Stomach (tissue), 9 donors: ENCODE measurements around the gene HIPK1. TPM values are rescaled to one million over a fixed set of nuclear protein-coding genes. Genes with fewer than 3 reads are reported as not detected.

Source experiments
- DNase-seq, 2 donors: peaks; one replicate each; pipeline versions ENCODE4 v3.0.0 to v3.0.0-alpha.2; 2013 to 2019
- H3K27ac ChIP-seq, 5 donors: fragments of 200-600 bp in 4 of 5; sonication (generic) in 4 of 5; one replicate each; pipeline ENCODE4 v1.5.1; 2013 to 2019; ENCODE audit warnings: mild to moderate bottlenecking in 1 of 5, moderate library complexity in 1 of 5
- H3K27me3 ChIP-seq, 3 donors: fragments of 200-600 bp; sonication (generic); one replicate each; pipeline ENCODE4 v1.5.1; 2017 to 2019; ENCODE audit warnings: mixed run types in 1 of 3
- H3K36me3 ChIP-seq, 4 donors: fragments of 200-600 bp; sonication (generic); 1 replicate in 3 of 4; 2 replicates in 1 of 4; pipeline ENCODE4 v1.5.1; 2016 to 2019
- H3K4me1 ChIP-seq, 4 donors: fragments of 200-600 bp; sonication (generic); one replicate each; pipeline ENCODE4 v1.5.1; 2016 to 2019
- H3K4me3 ChIP-seq, 4 donors: fragments of 200-600 bp; sonication (generic) in 3 of 4; one replicate each; pipeline ENCODE4 v1.5.1; 2016 to 2019; ENCODE audit warnings: mild to moderate bottlenecking in 1 of 4
- H3K9me3 ChIP-seq, 4 donors: fragments of 200-600 bp; sonication (generic); one replicate each; pipeline ENCODE4 v1.5.1; 2016 to 2019
- EP300 ChIP-seq: sonication (generic); formaldehyde crosslinking; IDR thresholded peaks from one replicate; pipeline ENCODE4 v1.6.1; 2017; ENCODE audit warnings: antibody characterized with exemption
- POLR2A ChIP-seq, 4 donors: fragments of 450-650 bp; IDR thresholded peaks; one replicate each; pipeline ENCODE4 v1.6.1; 2016; ENCODE audit warnings: antibody characterized with exemption in 4 of 4, control low read depth in 2 of 4, mild to moderate bottlenecking in 1 of 4, moderate library complexity in 1 of 4
- POLR2AphosphoS5 ChIP-seq, 3 donors: sonication (generic); formaldehyde crosslinking; IDR thresholded peaks; one replicate each; pipeline ENCODE4 v1.6.1; 2016; ENCODE audit warnings: antibody characterized with exemption in 3 of 3
- WGBS, 5 donors: extraction: QIAGEN DNeasy Blood & Tissue Kit in 3 of 5; methylation state at CpG; one replicate each; pipeline versions ENCODE4 v1.1.5 to v1.1.7; 2013 to 2018; 5-methylcytosine and 5-hydroxymethylcytosine counted together
- intact Hi-C: fragments of 100-400 bp; cut with DNase I; formaldehyde crosslinking; loops from one replicate; pipeline ENCODE4 v1.15.1; 2023; ENCODE audit warnings: low total_unique reads
- polyA plus RNA-seq, 3 donors: library from polyadenylated mRNA; stranded (reverse); fragments of 200-250 nt; gene quantifications; one replicate each; pipeline ENCODE4 v1.2.3, GENCODE V29; 2013
- total RNA-seq, 5 donors: library from RNA; depleted of rRNA; stranded (reverse); fragments of >200 nt; gene quantifications; one replicate each; pipeline versions ENCODE4 v1.1.0 to v1.2.3, GENCODE V29; 2014 to 2016
- TF ChIP-seq, protein P1 (sequence below), 7 experiments: fragments of 450-650 bp in 4 of 7; fragments of 200-600 bp in 3 of 7; sonication (generic) in 3 of 7; IDR thresholded peaks; one replicate each; pipeline ENCODE4 v1.5.1; 2016 to 2019; ENCODE audit warnings: antibody characterized with exemption in 7 of 7, control low read depth in 2 of 7, mild to moderate bottlenecking in 1 of 7
- donor health status: healthy with polysubstance abuse.
- donor health status: Bipolar disorder and iron deficiency.
- donor health status: healthy.

The HIPK1 gene
- total and polyA plus RNA-seq, 8 donors, result 8.7 to 70.3 (median 28.3) TPM

DNA sequence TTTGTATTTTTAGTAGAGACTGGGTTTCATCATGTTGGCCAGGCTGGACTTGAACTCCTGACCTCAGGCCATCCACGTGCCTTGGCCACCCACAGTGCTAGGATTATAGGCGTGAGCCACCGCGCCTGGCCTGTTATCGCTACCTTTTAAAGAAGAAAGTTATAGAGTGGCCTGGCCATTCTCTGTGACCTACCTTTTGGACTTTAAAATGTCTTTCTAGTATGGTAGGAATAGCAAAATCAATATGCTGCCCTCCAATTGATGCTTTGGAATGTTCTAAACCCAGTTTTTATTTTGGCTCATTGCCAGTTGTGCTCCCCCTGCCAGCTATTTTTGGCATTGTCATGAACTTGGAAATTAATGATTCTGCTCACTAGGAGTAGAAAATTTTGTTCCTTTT is 19.9 kb downstream of the HIPK1 start:
- TF ChIP-seq EP300 (no peak), POLR2AphosphoS5 (IDR thresholded peaks at IDR 0.05) (peak in 1 of 3 donors; percentile 10), POLR2A (IDR thresholded peaks at IDR 0.05) (no peak)
- TF ChIP-seq, protein P1, sequence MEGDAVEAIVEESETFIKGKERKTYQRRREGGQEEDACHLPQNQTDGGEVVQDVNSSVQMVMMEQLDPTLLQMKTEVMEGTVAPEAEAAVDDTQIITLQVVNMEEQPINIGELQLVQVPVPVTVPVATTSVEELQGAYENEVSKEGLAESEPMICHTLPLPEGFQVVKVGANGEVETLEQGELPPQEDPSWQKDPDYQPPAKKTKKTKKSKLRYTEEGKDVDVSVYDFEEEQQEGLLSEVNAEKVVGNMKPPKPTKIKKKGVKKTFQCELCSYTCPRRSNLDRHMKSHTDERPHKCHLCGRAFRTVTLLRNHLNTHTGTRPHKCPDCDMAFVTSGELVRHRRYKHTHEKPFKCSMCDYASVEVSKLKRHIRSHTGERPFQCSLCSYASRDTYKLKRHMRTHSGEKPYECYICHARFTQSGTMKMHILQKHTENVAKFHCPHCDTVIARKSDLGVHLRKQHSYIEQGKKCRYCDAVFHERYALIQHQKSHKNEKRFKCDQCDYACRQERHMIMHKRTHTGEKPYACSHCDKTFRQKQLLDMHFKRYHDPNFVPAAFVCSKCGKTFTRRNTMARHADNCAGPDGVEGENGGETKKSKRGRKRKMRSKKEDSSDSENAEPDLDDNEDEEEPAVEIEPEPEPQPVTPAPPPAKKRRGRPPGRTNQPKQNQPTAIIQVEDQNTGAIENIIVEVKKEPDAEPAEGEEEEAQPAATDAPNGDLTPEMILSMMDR (IDR thresholded peaks at IDR 0.05), result peak in 2 of 7 experiments; percentile 4 to 26
- peaks cover 25 to 69% (median 47%) of the 10 kb centered on the region in 4 donors for H3K4me1 ChIP-seq
- peak overlapping the region in 3 of 5 donors; percentile 49 to 70 (median 58) for H3K27ac ChIP-seq

DNA sequence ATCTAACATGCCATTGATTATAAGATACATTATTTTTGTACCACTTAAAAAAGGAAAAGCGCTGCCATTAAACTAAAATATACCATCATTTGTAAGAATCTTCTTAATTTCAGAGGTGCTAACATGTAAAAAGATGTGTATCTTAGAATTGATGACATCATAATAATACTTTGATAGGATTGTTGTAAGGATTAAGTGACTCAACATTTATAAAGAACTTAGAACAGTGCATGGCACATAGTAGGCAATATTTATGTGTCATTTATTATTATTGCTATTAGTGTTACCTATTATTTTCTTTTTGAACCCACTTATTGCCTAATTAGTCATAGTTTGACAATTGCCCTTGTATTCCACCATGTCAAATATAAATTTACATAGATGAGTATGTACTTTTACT is 21.8 kb downstream of the HIPK1 start:
- WGBS, 5 donors, result 96 to 100% (median 98%) methylated on average over 1 of the region's 1 CpG
- Histone ChIP-seq H3K4me1 (peaks cover 24 to 65% (median 44%) of the 10 kb centered on the region in 4 donors), H3K4me3 (no peak overlapping the region), H3K27ac (no peak overlapping the region), H3K36me3 (peaks cover 7 to 26% (median 25%) of the 10 kb centered on the region in 4 donors), H3K9me3 (no peaks in the 10 kb centered on the region), H3K27me3 (no peaks in the 10 kb centered on the region)
- TF ChIP-seq EP300, result no peak
- intact Hi-C loops, result no loop called here
- no peak for DNase-seq

More for the DNA sequence above, 19.9 kb downstream of the HIPK1 start:
- peak in 1 of 2 donors; percentile 30 for DNase-seq
- intact Hi-C loops, result no loop called here
- Histone ChIP-seq H3K27me3 (no peaks in the 10 kb centered on the region), H3K4me3 (no peak overlapping the region), H3K36me3 (peaks cover 3 to 15% (median 10%) of the 10 kb centered on the region in 4 donors), H3K9me3 (no peaks in the 10 kb centered on the region)
- WGBS, 5 donors, result 75 to 92% (median 84%) methylated on average over 5 of the region's 5 CpGs

DNA sequence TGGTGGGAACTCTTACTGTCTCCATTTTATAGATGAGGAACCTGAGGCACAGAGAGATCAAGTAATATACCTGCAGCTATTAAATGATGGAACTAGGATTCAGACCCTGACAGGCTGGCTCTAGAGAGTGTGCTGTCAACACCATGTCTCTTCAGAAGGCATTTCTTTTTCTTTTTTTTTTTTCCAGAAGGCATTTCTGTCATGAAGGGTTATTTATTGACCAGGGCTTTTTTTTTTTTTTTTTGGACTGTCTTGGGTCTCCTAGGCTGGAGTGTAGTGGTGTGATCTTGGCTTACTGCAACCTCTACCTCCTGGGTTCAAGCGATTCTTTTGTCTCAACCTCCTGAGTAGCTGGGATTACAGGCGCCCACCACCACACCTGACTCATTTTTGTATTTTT is 22.6 kb downstream of the HIPK1 start:
- Histone ChIP-seq H3K36me3 (peaks cover 10 to 34% (median 33%) of the 10 kb centered on the region in 4 donors), H3K9me3 (no peaks in the 10 kb centered on the region), H3K27me3 (no peaks in the 10 kb centered on the region), H3K4me1 (peaks cover 16 to 57% (median 36%) of the 10 kb centered on the region in 4 donors), H3K27ac (no peak overlapping the region), H3K4me3 (no peak overlapping the region)
- intact Hi-C loops, result no loop called here
- 87 to 100% (median 98%) methylated on average over 2 of the region's 2 CpGs for WGBS, 5 donors
- TF ChIP-seq POLR2AphosphoS5 (IDR thresholded peaks at IDR 0.05) (no peak), POLR2A (IDR thresholded peaks at IDR 0.05) (no peak), EP300 (no peak)
- TF ChIP-seq, protein P1 (IDR thresholded peaks at IDR 0.05), result no peak
- DNase-seq, result no peak

- no peak overlapping the region for H3K4me3 ChIP-seq
- no peaks in the 10 kb centered on the region for H3K27me3 ChIP-seq
- no peak overlapping the region for H3K27ac ChIP-seq
- no peak for DNase-seq
- no peaks in the 10 kb centered on the region for H3K9me3 ChIP-seq
- TF ChIP-seq EP300 (no peak), POLR2A (IDR thresholded peaks at IDR 0.05) (no peak)
- TF ChIP-seq, protein P1 (IDR thresholded peaks at IDR 0.05), result no peak
- WGBS, 5 donors, result 84 to 100% (median 92%) methylated on average over 1 of the region's 1 CpG
- peaks cover 30 to 94% (median 86%) of the 10 kb centered on the region in 4 donors for H3K36me3 ChIP-seq
- H3K4me1 ChIP-seq, result peaks cover 0 to 2% (median 0%) of the 10 kb centered on the region in 4 donors
- intact Hi-C loops, result no loop called here
Measured at GRCh38 chr1:113957984-113958383, 28.9 kb downstream of the HIPK1 start.

GRCh38 chr1:113958691-113959090 is 29.6 kb downstream of the HIPK1 start:
- TF ChIP-seq, protein P1 (IDR thresholded peaks at IDR 0.05), result no peak
- no peak for TF ChIP-seq EP300
- no peak for TF ChIP-seq POLR2A (IDR thresholded peaks at IDR 0.05)
- no peak for TF ChIP-seq POLR2AphosphoS5 (IDR thresholded peaks at IDR 0.05)
- Histone ChIP-seq H3K36me3 (peaks cover 35 to 97% (median 89%) of the 10 kb centered on the region in 4 donors), H3K27ac (no peak overlapping the region), H3K9me3 (no peaks in the 10 kb centered on the region), H3K27me3 (no peaks in the 10 kb centered on the region), H3K4me1 (no peaks in the 10 kb centered on the region), H3K4me3 (no peak overlapping the region)
- DNase-seq, result no peak
- intact Hi-C loops, result no loop called here
- WGBS, 5 donors, result 88 to 93% (median 90%) methylated on average over 1 of the region's 1 CpG
